ENCODE results near the gene URB2.
A peak's percentile ranks its signal among the peaks of the same experiment; 100 is the strongest.
"Not testable (repeated sequence)": the region's sequence is repeated elsewhere in the genome, so short reads cannot be mapped to it uniquely, and the experiment has no call there.

The URB2 gene

DNA sequence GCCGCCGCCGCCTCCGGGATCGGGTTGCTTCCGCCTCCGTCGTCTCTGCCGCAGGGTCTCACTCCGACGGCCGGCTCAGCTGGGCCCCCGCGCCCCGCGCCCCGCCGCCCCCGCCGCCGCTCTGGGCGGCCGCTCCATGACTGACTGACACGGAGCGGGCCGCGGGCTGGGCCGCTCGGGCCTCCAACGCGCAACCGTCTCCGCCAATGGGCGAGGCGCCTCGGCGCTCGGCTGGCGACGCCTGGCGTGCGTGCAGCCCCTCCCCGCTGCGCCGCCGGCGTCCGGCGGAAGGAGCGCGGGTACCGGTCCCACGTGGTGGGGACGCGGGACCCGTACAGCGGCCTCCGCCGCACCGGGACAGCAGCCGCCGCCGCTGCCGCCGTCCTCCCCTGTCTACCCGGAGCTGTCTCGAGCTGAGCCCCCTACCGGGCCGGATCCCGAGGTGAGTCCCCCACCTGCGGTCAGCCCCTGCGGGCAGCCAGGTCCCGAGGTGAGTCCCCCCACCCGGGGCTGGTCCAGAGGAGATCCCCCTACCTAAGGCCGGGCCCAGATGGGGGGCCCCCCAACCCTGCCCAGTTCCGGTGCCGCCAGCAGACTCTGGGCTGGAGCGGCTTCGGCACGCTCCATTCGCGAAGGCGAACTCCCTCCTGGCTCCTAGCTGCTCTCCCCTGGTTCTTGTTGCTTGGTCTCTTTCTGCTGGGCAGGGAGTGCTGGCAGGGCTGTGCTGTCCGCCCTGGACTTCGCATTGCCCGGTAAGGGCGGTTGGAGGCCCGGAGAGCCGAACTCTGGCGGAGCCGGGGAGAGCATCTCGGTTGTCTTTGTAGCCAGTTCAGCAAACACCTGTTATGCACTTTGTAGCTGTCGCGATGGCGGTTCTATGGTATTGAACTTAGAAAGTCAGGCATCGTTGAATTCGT lies at the start of gene URB2, which contains the start of gene TAF5L:
Gene URB2, plus strand, starts transcription at position 333 of the 917 bp plus-strand sequence. CDS start 1,387 bp downstream, outside the sequence.
Gene TAF5L, minus strand, starts transcription at position 208 of the 917 bp plus-strand sequence. CDS start 11,640 bp downstream, outside the sequence.
- DNase-seq: peak; percentile 69

DNA sequence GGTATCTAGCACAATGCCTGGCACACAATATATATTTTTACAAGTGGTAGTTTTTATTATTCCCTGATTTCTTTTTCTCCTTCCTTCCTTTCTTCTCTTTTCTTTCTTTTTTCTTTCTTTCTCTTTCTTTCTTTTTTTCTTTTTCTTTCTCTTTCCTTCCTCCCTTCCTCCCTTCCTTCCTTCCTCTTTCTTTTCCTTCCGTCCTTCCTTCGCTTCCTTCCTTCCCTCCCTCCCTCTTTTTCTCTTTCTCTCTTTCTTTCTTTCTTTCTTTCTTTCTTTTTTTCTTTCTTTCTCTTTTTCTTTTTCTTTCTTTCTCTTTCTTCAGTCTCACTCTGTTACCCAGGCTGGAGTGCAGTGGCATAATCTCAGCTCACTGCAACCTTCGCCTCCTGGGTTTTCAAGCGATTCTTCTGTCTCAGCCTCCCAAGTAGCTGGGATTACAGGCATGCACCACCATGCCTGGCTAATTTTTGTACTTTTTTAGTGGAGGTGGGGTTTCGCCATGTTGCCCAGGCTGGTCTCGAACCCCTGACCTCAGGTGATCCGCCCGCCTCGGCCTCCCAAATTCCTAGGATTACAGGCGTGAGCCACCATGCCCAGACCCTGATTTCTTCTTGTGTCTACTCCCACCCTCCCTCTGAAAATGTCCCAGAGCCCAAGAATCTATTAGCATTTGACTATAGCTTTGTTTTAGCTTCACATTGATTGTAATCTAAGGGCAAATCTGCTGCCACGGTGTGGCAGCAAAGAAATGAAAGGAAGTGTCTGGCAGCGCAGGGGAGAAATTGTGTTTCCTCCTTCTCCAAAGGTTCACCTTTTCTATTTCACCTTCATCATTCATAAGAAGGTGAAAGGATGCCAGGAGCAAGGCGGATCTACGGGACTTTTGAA lies 47.6 kb upstream of the URB2 start:
- DNase-seq: no peak

DNA sequence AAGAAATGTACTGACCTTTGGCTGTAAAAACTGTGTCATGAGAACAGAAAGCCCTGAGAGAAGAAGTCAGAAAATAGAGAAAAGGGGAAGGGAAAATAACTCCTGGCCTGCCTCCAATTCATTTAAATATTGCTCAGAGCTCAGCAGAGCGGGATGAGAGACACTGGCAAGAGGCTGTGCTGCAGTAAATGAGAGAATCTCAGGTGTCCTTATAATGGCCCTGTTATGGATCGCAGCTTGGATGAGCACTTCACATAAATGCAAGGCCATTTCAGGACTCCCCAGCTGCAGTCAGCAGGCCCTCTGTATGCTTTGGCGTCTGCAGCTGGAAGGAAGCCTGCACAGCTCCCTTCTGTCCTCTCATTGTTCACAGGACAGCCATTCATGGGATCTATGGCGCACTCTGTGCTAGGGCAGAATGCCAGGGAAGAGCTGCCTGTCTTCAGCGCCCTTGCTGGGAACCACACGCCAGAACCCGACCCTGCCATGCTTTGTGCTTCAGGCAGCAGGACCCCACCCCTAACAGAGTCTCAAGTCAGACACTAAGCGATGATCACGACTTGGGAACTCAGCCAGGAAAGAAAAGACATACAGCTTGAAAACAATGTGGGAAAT lies 46.9 kb upstream of the URB2 start:
- DNase-seq: no peak

DNA sequence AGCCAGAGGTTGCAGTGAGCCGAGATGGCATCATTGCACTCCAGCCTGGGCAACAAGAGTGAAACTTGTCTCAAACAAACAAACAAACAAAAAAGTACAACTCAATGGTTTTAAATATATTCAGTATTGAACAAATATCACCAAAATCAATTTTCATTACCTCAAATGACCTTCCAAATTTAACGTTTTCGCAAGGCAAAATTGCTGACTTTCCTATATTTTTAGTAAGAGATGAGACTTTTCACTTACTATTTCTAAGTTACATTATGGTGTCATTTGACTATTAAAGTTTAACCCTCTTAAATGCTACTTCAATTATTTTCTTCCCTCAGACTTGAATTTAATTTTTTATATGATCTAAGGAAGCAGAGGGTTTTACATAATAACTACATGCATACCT lies 44.6 kb upstream of the URB2 start:
- DNase-seq: no peak

DNA sequence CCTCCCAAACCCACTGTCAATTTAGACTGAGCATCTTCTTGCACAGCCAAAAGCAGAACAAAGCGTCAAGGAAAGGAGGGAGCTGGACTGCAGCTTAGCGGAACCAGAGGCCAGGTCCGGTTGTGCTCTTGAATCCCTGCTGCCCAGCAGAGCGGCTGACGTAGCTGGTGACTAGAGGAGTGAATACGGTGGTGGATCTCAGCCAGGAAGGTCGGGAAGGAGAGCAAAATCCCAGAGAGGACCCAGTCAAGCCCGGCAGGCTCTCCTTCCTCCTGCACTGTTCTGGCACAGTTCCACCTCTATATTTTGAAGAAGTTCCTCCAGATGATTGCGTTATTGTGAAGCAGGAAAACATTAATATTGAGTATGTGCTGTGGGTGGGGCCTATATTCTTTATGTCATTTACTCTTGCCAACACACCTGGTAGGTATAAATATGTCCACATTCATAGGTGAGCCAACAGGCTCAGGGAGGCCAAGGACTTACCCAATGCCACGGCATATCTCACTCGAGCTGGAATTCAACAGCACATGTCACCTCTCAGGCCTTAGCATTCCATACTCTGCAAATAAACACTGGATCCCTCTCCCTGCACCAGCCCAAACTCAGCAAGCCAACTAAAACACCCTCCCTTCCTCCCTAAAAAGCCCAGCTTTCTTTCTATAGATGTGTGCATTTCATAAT lies 43.9 kb upstream of the URB2 start:
- DNase-seq: no peak

DNA sequence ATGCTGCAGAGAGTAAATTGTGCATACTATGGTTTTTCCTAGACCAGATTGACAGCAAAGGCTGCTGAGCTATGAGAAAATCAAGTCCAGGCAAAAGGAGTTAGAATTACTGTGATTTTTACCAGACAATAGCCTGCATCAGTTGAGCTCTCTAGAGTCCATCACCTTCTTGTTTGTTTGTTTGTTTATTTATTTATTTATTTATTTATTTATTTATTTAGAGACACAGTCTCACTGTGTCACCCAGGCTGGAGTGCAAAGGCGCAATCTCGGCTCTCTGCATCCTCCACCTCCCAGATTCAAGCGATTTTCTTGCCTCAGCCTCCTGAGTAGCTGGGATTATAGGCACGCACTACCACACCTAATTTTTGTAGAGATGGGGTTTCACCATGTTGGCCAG lies 43.3 kb upstream of the URB2 start:
- no peak for DNase-seq

DNA sequence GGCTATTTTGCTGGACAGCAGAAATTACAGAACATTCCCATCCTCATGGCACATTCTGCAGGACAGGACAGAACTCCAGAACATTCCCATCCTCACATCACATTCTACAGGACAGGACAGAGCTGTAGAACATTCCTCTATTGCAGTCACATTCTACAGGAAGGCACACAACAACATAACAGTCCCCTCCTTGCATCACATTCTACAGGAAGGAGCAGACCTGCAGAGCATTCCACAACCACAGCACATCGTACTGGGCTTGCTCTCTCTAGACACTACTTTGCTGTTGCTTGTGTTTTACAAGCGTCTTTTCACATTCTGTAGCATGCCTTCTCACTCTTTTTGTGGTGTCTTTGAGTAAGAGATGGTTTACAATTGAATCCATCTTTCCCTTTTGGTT lies 40.7 kb upstream of the URB2 start:
- DNase-seq: no peak

DNA sequence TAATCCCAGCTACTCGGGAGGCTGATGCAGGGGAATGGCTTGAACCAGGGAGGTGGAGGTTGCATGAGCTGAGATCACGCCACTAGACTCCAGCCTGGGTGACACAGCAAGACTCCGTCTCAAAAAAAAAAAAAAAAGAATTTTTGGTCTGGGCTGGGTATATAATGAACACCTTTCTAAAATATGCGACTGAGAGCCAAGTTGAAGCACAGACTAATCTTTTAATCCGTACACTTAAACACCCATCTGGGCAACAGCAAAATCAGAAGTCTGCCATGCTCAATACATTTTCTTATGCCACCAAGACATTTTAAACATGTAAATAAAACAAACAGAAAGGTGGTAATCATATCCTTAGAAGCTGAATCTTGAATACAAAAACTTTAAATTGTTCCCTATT lies 35.9 kb upstream of the URB2 start:
- DNase-seq: no peak

DNA sequence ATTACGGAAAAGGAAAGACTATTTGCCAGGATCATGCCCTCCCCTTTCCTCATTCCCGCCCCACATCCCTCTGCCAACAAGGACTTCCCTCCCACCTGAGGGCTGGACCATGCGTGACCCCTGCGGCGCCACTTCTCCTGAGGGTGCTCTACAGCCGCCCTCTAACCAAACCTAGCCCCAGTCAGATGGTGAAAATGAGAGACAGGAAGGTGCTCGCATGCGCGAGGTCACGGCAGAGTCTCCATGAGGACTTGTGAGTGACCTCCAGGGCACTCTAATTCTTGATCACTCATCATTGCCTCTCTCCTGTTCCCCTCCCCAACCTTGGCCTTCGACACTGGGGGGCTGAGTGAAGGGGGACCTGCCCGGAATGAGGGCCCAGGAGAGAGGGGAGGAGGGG lies 32.2 kb upstream of the URB2 start:
- no peak for DNase-seq

DNA sequence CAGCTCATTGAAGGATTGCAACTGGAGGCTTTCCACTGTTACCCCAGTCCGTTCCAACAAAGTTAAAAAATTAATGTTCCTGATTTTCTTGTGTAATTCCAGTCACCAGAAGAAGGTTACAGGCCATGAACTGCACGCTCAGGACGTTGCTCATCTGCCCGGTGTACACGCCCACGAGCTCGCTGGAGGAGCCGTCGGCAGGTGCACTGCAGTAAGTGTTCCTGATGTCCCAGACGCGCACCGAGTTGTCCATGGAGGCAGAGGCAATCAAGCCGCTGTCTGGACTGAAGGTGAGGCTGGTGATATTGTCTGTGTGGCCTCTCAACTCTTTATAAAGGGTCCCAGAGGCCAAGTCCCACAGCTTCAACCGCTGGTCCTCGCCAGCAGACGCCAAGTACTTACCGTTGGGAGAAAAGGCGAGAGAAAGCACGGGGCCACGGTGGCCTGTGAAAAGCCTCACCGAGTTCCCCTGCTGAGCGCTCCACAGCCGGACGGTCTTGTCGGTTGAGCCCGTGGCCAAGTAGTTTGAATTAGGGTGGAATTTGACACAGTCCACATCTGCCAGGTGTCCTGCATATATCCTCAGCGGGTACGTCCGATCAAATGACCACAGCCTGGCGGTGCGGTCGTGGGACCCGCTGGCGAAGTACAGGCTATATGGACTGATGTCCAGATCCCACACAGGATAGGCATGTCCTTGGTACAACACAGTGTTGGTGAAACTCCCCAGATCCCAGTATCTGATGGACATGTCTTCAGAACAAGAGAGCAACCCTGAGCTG lies 31.6 kb upstream of the URB2 start:
- no peak for DNase-seq

DNA sequence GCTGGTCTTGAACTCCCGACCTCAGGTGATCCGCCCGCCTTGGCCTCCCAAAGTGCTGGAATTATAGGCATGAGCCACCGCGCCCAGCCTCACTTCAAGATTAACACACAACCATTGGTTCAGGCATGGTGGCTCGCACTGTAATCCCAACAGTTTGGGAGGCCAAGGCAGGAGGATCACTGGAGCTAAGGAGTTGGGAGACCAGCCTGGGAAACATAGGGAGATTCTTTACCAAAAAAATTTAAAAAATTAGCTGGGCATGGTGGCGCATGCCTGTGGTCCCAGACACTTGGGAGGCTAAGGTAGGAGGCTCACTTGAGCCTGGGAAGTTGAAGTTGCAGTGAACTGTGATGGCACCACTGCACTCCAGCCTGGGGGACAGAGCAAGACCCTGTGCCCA lies 30.2 kb upstream of the URB2 start:
- DNase-seq: not testable (repeated sequence)

DNA sequence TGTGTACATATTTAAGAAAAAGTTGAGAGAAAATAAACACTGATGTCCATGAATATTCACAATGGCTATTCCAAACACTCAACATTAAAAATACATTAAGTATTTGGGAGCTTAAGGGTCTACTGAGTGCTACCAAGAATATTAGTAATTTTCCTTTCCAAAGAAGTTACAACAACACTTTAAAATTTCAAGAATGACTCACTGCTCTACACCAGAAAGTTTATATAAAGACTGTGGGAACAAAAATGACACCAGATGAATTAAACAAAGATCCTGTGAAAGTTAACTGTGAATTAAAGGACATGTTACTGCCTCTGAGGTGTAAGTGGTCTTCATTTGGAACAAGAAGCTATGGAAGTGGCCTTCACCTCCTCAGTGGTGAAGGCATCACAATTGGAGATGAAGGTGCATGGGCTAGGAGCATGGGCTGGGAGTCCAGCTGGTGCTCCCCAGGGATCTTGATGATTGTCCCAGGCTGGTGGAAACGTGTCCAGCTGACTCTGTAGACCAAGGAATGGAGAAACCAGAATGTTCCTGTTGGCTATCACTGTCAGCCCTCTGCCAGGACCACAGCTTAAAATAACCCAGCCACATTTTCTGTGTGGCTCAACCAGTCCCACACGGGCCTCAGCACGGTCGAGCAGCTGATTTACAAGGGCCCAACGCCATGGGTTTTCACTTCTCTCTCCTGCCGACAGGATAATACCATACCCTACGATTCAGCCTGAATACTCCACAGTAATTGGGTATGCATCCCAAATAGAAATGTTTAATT lies 28.9 kb upstream of the URB2 start:
- no peak for DNase-seq

DNA sequence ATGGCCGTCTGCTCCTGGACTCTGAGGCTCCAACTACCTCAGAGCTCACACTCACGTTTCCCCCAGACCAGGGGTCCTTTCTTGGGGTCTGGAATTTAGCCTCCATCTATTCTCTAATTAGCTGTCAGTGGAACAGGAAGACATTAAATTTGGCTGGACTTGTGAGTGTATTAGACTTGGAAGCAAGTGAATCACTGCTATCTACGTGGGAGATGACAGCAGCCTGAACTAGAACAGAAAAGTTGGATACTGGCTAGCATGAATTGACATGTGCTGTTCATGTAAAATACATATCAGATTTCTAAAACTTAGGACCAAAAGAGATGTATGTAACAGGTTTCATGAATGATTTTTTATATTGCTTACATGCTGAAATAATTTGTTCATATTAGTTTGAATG lies 28.2 kb upstream of the URB2 start:
- no peak for DNase-seq

DNA sequence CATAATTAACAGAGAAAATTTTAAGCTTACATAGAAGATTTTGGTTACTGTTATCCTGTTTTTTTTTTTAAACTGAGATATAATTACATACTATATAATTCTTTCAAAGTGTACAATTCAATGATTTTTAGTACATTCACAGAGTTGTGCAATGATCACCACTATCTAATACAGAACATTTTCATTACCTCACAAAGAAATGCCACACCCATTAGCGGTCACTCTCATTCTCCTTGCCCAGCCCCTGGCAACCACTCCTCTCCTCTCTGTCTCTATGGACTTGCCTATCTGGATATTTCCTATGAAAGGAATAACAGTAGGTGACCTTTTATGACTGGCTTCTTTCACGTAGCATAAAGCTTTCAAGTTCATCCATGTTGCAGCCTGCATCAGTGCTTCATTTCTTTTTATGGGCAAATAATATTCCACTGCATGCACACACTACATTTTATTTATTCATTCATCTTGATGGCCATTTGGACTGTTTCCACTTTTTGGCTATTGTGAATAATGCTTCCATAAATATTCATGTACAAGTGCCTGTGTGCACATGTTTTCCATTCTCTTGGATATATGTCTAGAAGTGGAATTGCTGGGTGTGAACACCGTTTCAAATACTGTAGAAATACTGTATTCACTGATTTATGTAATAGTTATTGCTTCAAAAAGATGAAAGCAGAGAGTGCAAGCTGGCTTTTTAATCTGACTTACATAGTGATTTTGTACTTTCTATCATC lies 26.7 kb upstream of the URB2 start:
- DNase-seq: no peak

DNA sequence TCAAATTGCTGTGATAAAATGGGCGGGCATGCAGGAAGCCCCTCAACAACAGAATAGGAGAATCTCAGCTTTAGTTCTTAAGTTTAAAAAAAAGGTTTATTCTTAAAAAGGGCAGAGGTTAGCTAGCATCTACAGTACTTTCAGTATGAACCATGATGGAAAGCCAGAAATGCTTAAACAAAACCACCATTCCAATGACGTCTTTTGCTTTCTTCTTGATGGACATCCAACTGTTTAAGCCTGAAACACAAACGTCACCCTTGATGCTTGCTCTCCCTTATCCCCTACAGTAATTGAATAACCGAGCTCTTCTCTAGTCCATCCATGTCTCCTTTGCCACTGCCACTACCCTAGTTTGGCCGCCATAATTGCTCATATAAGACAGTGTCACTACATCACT lies 25.8 kb upstream of the URB2 start:
- DNase-seq: no peak

DNA sequence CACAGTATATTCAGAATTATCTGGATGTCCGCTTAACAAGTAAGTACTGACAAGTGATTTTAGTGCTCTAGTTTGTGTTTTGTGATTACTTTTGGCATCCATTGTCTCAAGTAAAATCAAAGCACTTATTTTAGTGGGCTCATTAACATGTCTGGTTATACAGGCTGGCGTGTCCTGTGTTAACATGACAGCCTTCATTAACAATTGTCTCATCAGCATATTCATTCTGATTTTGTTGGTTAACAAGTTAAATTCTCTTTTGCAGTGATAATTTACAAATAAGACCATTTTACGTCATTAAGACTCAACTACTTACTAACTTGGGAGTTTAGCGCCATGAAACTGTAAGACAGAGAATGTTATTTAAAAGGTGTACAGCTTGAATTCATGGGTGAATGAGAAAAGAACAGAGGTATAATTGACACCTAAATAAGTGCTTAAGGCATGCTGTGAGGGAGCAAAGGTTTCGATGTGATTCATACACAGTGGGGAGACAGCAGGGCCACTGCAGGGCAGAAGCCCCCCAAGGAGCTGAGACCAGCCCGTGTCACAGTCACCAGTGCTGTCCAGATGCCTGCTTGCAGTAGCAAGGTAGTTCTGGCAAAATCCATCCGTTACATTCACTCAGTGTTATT lies 22.6 kb upstream of the URB2 start:
- DNase-seq: no peak

DNA sequence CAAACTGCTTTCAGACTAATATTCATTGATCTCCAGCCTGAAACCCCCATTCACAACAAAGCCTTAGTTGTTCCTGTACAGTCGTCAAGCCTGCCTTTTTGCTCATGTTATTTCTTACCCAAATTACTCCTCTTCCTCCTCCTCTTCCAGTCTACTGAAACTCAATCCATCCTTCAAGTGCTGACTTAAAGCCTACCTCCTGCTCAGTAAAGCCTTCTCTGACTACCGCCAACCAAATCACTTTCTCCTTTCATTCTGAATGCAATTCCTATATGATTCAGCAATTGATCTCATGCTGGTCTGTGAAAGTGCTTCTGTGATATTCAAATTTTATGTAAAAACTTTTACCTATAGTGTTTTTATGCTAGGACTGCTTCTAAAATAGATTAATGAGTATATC lies 18.7 kb upstream of the URB2 start:
- no peak for DNase-seq

DNA sequence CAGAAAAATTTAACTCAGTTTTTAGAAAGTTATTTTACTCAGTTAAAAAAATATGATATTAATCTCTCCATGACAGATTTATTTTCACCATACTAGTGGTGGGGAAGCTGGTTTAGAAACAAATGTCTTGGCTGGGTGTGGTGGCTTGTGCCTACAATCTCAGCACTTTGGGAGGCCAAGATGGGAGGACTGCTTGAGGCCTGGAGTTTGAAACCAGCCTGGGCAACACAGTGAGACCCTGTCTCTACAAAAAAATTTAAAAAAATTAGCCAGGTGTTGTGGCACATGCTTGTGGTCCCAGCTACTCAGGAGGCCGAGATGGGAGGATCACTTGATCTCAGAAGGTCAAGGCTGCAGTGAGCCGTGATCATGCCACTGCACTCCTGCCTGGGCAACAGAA lies 17.5 kb upstream of the URB2 start:
- no peak for DNase-seq

DNA sequence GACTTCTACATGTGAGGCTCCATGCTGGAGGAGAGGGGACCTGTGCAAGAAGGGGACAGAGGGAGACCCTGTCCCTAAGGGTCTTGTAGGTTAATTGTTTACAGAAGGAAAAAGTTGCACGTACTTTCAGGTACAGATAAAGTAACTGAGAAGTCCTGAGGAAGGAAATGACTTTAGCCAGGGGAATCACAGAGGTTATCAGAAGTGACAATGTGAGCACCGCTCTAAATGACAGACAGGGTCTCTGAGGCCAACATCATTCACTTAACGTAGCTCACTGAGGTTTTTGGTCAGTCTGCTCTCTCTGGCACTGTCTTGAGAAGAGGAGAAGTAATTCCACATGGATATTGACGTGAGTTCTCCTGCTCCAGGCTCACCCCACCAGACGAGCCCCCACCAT lies 12.1 kb upstream of the URB2 start:
- DNase-seq: no peak

DNA sequence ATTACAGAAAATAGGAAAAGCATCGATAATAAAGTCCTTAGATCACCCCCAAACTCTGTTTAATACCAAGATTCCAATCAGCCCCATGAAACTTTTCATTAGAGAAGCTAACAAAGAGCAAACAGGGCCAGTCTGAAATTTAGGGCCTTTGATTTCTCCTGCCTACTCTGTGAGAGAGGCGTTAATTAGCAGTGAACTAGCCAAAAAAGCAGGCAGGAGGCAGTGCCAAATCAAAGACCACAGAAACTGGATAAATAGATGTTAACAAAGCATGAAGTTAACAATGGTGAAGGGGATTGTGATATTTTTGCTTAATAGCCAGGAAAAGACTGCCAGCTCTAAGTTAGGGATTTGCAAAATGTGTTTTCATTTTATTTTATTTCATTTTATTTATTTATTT lies 11.3 kb upstream of the URB2 start:
- no peak for DNase-seq

Measured in T1000 (cell line).